Keratinocyte (primary cell): ENCODE results near the gene CYTH1. TPM values are rescaled to one million over a fixed set of nuclear protein-coding genes. Genes with fewer than 3 reads are reported as not detected.
"Not testable (repeated sequence)": the region's sequence is repeated elsewhere in the genome, so short reads cannot be mapped to it uniquely, and the experiment has no call there.

Experiments used
- DNase-seq: peaks from one replicate; pipeline ENCODE4 v3.0.0-alpha.2; 2011; ENCODE audit warnings: low read depth, missing footprints, low spot score
- FAIRE-seq: peaks from 2 replicates; lab custom pipeline; 2011; peaks lifted over from hg19 to GRCh38; lab: Jason Lieb, UNC
- H2AFZ ChIP-seq: 2 replicates; pipeline ENCODE4 v1.6.0; 2012; ENCODE audit warnings: low read length, control low read depth, inconsistent platforms; ENCODE audit not compliant: control insufficient read depth
- H3K27ac ChIP-seq: 2 replicates; pipeline ENCODE4 v1.5.1; 2011; ENCODE audit warnings: low read length; ENCODE audit not compliant: control insufficient read depth, insufficient read depth
- H3K27me3 ChIP-seq: 3 replicates; pipeline ENCODE4 v1.6.0; 2011; ENCODE audit warnings: low read length; ENCODE audit not compliant: control insufficient read depth, insufficient read depth; ENCODE audit errors: extremely low read depth
- H3K36me3 ChIP-seq, 2 experiments: 2 replicates in 1 of 2; 3 replicates in 1 of 2; pipeline ENCODE4 v1.5.1; 2011; ENCODE audit warnings: low read length in 2 of 2, mild to moderate bottlenecking in 1 of 2; ENCODE audit not compliant: control insufficient read depth in 2 of 2, insufficient read depth in 2 of 2; ENCODE audit errors: extremely low read depth in 1 of 2
- H3K4me1 ChIP-seq: 3 replicates; pipeline ENCODE4 v1.5.1; 2011; ENCODE audit warnings: low read length; ENCODE audit not compliant: control insufficient read depth, insufficient read depth; ENCODE audit errors: extremely low read depth
- H3K4me2 ChIP-seq: 3 replicates; pipeline ENCODE4 v1.6.0; 2011; ENCODE audit warnings: low read depth, low read length; ENCODE audit not compliant: control insufficient read depth, insufficient read depth; ENCODE audit errors: extremely low read depth
- H3K4me3 ChIP-seq, 3 experiments: fragments of 200-600 bp in 1 of 3; sonication (generic) in 1 of 3; 2 replicates in 2 of 3; 3 replicates in 1 of 3; pipeline ENCODE4 v1.5.1; 2011 to 2016; ENCODE audit warnings: low read length in 3 of 3, mild to moderate bottlenecking in 3 of 3, control low read depth in 2 of 3, inconsistent platforms in 1 of 3, low read depth in 1 of 3, mixed read lengths in 1 of 3, mixed run types in 1 of 3, moderate library complexity in 1 of 3; ENCODE audit not compliant: control insufficient read depth in 2 of 3, insufficient read depth in 2 of 3; ENCODE audit errors: extremely low read depth in 1 of 3
- H3K79me2 ChIP-seq: 2 replicates; pipeline ENCODE4 v1.6.0; 2012; ENCODE audit warnings: low read length; ENCODE audit not compliant: control insufficient read depth, insufficient read depth
- H3K9ac ChIP-seq: 3 replicates; pipeline ENCODE4 v1.6.0; 2011; ENCODE audit warnings: low read length; ENCODE audit not compliant: control insufficient read depth, insufficient read depth; ENCODE audit errors: extremely low read depth
- H3K9me1 ChIP-seq: 3 replicates; pipeline ENCODE4 v1.6.0; 2011; ENCODE audit warnings: low read length; ENCODE audit not compliant: control insufficient read depth, insufficient read depth; ENCODE audit errors: extremely low read depth
- H3K9me3 ChIP-seq: 2 replicates; pipeline ENCODE4 v1.5.1; 2012; ENCODE audit warnings: low read depth, low read length; ENCODE audit not compliant: control insufficient read depth
- H4K20me1 ChIP-seq: 3 replicates; pipeline ENCODE4 v1.6.0; 2011; ENCODE audit warnings: low read length; ENCODE audit not compliant: control insufficient read depth, insufficient read depth; ENCODE audit errors: extremely low read depth
- EZH2 ChIP-seq: IDR thresholded peaks from one replicate; pipeline ENCODE4 v1.6.1; 2012; ENCODE audit warnings: inconsistent platforms, mild to moderate bottlenecking, low read length, moderate library complexity
- dilution Hi-C: fragments of 300-500 bp; cut with MboI; formaldehyde crosslinking; loops from one replicate; pipeline ENCODE4 v1.7.0; 2020; ENCODE audit warnings: low sequenced_read_pairs; ENCODE audit not compliant: extremely low pct_ligation_motif_present
- polyA plus RNA-seq, 5 experiments: library from polyadenylated mRNA; depleted of rRNA in 3 of 5; stranded (reverse) in 3 of 5; stranded (forward) in 1 of 5; unstranded in 1 of 5; fragments of >200 nt; gene quantifications; 1 replicate in 1 of 5; 2 replicates in 3 of 5; 3 replicates in 1 of 5; pipeline versions ENCODE4 v1.2.1 to v1.2.3, GENCODE V29; 2011 to 2012; ENCODE audit warnings: missing spikeins in 2 of 5, low read depth in 1 of 5, low replicate concordance in 1 of 5
- TF ChIP-seq, protein P1 (sequence below), 3 experiments: IDR thresholded peaks in 1 of 3; conservative IDR thresholded peaks in 1 of 3; optimal IDR thresholded peaks in 1 of 3; 2 replicates in 2 of 3; 3 replicates in 1 of 3; pipeline versions ENCODE3 to v1.5.1; 2011; ENCODE audit warnings: low read length in 3 of 3, mild to moderate bottlenecking in 3 of 3, moderate library complexity in 2 of 3, control low read depth in 1 of 3, inconsistent platforms in 1 of 3; ENCODE audit not compliant: insufficient read depth in 2 of 3; ENCODE audit errors: extremely low read depth in 1 of 3

The CYTH1 gene
- polyA plus RNA-seq, 1 donor (not counting 4 experiments of a cell fraction or from before 2014, with no cell fraction given): 28.3 TPM

DNA sequence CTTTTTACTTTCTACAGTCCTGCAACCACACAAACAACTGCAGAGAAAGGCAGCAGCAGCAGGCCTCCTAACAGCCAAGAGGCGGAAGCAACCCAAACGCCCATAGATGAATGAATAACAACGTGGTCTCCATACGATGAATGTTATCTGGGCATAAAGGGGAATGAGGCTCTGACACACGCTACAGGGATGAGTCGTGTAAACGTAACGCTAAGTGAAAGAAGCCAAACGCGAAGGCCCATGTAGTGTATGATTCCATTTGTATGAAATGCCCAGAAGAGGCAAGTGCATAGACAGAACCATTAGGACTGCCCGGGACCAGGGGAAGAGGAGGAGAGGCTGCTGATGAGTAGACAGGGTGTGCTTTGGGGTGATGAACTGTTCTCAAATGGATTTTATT is 110.1 kb downstream of the CYTH1 start:
- H2AFZ ChIP-seq: no peak overlapping the region
- H3K36me3 ChIP-seq: peaks cover 14 to 24% of the 10 kb centered on the region in 2 experiments
- no peak for DNase-seq
- peaks cover 49% of the 10 kb centered on the region for H3K4me1 ChIP-seq
- no peak for TF ChIP-seq EZH2
- TF ChIP-seq, protein P1, sequence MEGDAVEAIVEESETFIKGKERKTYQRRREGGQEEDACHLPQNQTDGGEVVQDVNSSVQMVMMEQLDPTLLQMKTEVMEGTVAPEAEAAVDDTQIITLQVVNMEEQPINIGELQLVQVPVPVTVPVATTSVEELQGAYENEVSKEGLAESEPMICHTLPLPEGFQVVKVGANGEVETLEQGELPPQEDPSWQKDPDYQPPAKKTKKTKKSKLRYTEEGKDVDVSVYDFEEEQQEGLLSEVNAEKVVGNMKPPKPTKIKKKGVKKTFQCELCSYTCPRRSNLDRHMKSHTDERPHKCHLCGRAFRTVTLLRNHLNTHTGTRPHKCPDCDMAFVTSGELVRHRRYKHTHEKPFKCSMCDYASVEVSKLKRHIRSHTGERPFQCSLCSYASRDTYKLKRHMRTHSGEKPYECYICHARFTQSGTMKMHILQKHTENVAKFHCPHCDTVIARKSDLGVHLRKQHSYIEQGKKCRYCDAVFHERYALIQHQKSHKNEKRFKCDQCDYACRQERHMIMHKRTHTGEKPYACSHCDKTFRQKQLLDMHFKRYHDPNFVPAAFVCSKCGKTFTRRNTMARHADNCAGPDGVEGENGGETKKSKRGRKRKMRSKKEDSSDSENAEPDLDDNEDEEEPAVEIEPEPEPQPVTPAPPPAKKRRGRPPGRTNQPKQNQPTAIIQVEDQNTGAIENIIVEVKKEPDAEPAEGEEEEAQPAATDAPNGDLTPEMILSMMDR (optimal IDR thresholded peaks at IDR 0.05 in 1 of 3, IDR thresholded peaks at IDR 0.05 in 1 of 3, conservative IDR thresholded peaks at IDR 0.05 in 1 of 3; ENCODE audit: extremely low read depth in 1 of 3, insufficient read depth in 2 of 3, low read length in 3 of 3): no peak
- no peak overlapping the region for H3K4me3 ChIP-seq
- no peaks in the 10 kb centered on the region for H3K79me2 ChIP-seq
- H3K9ac ChIP-seq: no peak overlapping the region
- H4K20me1 ChIP-seq: no peaks in the 10 kb centered on the region
- FAIRE-seq: peak; percentile 17
- no peak overlapping the region for H3K27ac ChIP-seq
- H3K4me2 ChIP-seq: no peak overlapping the region
- no peaks in the 10 kb centered on the region for H3K27me3 ChIP-seq
- no peaks in the 10 kb centered on the region for H3K9me1 ChIP-seq
- dilution Hi-C loops: no loop called here
- H3K9me3 ChIP-seq: no peaks in the 10 kb centered on the region

DNA sequence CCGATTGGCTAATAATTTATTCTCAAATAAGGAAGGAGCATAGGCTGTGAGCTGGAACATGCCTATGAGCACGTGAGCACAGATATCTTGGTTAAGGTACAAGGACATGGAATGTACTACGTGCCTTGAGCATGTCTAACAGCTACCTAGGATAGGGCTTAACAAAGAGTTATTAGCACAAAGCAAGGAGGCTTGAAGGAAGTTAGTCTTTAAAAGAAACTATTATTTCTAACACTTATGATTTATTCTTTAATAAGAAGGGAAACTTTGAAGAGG is 110.4 kb downstream of the CYTH1 start:
- H3K9me1 ChIP-seq, H3K9ac ChIP-seq, H4K20me1 ChIP-seq, DNase-seq, H3K79me2 ChIP-seq, H3K4me3 ChIP-seq, H2AFZ ChIP-seq, H3K27me3 ChIP-seq, H3K9me3 ChIP-seq, H3K27ac ChIP-seq, H3K4me2 ChIP-seq, dilution Hi-C loops: not testable (repeated sequence)
- peak; percentile 73 for FAIRE-seq
- Histone ChIP-seq H3K4me1 (peaks cover 52% of the 10 kb centered on the region), H3K36me3 (peaks cover 11 to 20% of the 10 kb centered on the region in 2 experiments)
